ENCODE measurements around the gene FAM98A. TPM values are rescaled to one million over a fixed set of nuclear protein-coding genes. Genes with fewer than 3 reads are reported as not detected.

The FAM98A gene
- total RNA-seq (2014; rRNA removed): 41.2 and 52.7 TPM in 2 replicates
- 106 TPM for polyA plus RNA-seq (2012)

DNA sequence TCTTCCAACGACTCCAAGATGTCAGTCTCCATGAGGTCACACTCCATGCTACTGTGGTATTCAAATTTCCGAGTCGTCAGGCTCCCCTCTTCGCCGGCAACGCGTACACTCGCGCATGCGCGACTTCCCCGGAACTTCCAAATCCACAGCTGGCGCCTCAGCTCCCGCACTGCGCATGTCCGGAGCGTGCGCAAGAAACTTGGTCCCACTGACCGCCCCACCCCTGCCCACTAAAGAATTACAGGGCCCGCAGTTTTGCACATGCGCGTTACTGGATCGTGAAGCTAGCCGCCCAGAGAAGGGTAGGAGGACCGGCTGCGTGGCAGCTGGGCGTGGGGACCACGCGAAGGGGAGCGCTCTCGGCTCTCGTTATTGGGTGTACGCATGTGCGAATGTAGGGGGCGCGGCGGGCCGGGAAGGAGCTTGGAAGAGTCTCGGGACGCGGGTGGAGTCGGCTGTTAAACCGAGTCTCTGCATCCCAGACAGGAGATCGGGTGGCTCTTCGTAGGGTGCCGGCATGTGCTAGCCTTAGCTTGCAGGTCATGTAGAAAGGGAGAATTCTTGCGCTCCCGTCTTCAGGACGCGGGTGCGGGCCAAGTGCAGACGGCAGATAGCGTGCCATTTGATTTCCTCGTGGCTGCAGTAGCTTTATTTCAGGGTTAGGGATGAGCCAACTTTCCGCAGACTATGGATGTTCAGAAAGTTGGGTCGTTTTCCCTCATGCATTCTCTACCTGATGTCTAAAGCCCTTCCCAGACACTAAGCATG is at the start of gene FAM98A:
TSS of gene FAM98A (minus strand) at position 125 of the 768 bp plus-strand sequence. CDS start at position 47, 78 bp downstream.
- peak; percentile 99 for DNase-seq (ENCODE audit: low read depth)

DNA sequence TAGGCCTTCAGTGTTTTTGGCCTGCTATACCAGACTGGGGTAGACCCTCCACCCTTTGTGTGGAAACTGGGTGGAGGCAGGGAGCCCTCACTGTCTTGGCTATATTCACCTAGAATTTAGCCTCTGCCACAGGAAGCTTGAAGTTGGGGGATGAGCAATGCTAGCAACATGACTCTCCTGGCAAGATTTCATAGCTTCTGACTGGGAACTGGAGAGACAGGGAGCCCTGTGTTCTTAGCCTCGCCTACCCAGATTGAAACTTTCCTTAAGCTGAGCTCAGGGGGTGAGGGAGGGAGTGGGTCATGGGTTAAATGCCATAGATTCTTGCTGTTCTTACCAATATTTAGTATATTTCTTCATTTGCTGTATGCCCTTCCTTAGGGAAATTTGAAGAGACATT is 46.8 kb upstream of the FAM98A start:
- DNase-seq (ENCODE audit: low read depth): no peak

DNA sequence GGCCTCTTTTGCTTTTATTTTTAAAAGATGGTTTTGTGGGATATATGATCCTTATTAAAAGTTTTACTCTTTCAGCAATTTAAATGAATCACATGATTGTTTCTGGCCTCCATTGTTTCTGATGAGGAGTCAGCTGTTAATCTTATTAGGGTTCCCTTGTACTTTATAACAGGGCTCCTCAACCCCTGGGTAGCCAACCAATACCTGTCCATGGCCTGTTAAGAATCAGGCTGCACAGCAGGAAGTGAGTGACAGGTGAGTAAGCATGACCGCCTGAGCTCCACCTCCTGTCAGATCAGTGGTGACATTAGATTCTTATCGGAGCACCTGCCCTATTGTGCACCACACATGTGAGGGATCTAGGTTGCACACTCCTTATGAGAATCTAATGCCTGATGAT is 45.1 kb upstream of the FAM98A start:
- DNase-seq (ENCODE audit: low read depth): no peak

DNA sequence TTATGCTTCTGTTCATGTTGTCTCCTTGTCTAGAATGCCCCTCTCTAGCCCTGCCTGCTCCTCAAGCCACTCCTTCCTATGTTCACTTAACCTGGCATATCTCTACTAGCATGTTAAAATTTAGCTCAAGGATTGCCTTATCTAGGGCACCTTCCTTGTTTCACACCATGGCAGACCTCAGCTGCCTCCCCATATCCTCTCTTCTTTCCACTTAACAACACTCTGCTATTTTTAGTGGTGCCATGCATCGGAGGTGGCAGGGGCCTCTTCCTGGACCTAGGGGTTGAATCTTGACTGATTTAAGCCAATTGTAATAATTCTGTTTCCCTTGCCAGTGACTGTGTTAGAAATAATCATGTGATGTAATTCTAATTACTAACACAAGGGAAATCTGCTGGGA is 36.9 kb upstream of the FAM98A start:
- DNase-seq (ENCODE audit: low read depth): no peak

DNA sequence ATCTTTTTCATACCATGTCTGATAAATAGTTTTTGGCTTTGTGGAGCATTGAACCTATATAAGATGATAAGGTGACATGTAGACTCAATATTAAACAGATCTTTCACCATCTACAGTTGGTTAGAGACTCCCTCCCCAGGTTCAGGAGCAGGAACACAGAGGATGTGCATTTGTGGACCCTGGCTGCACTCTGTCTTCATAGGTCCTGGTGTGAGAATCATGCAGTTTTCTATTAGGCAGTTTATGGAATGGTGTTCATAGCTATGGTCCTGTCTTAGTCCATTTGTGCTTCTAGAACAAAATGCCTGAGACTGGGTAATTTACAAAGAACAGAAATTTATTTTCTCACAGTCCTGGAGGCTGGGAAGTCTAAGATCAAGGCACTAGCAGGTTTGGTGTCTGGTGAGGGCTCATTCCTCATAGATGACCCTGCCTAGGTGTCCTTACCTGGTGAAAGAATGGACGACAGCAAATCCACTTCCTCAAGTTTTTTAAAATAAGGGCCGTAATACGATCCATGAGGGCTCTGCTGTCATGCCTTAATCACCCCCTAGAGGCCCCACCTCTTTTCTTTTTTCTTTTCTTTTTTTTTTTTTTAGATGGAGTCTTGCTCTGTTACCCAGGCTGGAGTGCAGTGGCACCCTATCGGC is 35.3 kb upstream of the FAM98A start:
- DNase-seq (ENCODE audit: low read depth): no peak

DNA sequence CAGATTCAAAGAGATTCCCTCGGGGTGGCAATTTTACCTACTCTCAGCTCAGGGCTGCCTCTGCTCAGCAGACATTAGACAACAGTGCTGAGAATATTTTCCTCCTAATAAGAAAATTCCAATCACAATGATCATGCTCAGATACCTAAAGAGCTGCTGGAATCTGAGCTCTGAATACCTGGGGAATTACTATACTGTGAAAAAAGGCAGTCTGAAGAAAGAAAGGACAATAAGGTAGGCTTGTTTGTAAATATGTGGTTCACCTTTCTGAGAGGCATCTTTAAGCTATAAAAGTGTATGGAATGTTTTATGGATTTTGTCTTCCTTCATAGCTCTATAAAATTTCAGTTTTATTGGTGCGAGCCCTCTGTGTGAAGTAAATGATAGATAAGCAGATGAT is 34.2 kb upstream of the FAM98A start:
- DNase-seq (ENCODE audit: low read depth): no peak

DNA sequence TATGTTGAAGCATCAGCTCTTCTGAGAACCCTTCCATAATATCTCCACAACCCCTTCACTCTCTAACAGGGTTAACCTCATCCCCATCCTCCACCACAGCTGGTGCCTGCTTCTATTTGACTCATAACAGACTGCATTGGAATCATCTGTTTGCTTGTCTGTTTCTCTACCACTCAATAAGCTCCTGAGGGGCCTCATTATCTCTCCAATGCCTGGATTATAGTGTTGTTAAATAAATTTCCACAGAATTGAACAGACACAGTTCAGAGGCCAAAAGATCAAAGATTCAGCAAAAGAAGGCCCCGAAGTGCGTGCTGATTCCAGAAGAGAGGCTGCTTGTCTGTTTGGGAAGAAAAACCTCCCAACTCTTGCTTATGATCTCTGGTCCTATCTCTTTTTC is 33.7 kb upstream of the FAM98A start:
- peak; percentile 1 for DNase-seq (ENCODE audit: low read depth)

DNA sequence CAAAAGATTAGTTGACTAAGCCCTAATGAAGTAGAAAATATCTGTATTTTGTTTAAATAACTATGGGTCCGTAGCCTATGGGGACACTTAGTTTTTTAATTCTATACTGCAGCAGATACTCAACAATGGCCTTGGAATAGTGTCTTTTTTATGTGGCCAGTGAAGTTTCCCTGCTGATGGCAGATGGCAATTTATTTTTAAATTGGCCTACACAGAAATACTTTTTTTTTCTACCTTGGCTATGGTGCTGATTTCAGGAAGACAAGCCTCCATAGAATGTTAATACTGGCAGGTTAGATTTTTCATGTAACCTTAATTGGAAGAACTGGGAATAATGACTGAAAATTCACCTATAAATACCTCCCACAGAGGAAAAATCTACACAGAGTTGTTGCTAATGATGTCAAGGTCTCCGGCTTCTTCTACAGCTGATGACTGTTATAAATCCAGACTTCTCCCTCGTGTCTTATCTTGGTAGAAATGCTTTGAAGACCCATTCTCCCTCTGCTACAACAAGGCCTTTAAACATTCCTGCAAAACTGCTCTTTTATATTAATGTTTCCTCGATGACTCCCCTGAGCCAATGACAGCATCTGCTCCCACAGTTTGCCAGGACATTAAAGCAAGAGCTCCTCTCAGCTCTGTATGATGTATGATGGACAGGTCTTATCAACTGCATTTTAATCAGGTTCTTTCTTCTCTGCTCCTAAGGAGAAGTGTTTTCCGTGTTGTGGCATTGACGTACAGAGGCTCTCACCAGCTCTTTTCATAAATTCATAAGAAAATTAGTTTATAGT is 29.1 kb upstream of the FAM98A start:
- no peak for DNase-seq (ENCODE audit: low read depth)

DNA sequence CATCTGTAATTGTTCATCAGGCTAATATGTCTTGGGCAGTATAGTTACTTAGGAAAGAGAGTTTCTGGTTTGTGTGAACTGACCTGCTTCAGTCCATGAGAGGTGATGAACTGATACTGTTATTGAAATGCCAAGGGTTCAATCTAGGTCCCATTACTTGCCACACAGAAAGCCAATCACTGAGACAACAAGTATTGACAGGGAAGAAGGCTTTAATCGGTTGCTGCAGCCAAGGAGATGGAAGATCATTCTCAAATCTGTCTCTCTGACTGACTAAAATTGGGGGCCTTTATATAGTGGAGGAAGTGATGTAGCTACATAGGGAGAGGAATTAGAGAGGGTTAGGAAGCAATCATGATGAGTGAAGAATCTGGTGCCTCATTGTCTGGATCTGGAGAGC is 19.9 kb upstream of the FAM98A start:
- no peak for DNase-seq (ENCODE audit: low read depth)

DNA sequence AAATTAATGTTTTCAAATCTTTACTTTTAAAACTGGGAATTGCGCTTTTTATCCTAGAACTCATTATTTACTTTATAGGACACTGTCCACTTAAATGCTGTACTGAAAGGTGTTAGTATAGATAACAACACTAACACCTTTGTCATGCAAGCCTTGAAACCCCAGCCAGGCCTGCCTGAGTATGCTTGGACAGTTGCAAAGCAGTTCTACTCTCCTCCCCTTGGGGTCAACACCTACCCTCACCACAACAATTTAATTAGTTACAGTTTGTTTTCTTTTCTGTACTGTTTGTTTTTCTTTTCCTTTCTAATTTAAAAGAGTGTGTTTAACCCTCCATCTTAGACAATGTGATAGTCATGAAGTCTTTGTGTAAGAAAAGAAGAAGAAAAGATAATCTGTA is 18.9 kb upstream of the FAM98A start:
- no peak for DNase-seq (ENCODE audit: low read depth)

DNA sequence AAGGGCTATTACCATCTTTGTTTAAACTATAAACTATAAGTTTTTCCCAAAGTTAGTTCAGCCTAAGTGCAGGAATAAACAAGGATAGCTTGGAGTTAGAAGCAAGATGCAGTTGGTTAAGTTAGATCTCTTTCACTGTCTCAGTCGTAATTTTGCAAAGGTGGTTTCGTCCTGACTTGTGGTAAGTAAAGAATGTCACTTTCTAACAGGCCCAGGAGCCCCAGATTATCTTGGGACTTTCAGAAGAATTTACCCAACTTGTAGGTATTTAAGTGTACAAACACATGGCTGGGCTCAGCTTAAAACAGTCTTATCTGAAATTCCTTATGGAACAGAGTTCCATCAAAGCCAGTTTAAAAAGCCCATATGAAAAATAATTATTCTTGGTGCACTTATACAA is 18.3 kb upstream of the FAM98A start:
- DNase-seq (ENCODE audit: low read depth): no peak

DNA sequence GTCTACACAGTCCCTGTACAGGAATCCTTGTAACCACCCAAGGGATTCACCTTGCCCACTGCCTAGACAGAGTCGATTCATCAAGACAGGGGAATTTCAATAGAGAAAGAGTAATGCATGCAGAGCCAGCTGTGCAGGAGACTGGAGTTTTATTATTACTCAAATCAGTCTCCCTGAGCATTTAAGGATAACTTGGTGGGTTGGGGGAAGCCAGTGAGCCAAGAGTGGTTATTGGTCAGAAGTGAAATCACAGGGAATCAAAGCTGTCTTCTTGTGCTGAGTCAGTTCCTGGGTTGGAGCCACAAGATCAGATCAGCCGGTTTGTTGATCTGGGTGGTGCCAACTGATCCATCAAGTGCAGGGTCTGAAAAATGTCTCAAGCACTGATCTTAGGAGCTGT is 17.8 kb upstream of the FAM98A start:
- DNase-seq (ENCODE audit: low read depth): no peak

DNA sequence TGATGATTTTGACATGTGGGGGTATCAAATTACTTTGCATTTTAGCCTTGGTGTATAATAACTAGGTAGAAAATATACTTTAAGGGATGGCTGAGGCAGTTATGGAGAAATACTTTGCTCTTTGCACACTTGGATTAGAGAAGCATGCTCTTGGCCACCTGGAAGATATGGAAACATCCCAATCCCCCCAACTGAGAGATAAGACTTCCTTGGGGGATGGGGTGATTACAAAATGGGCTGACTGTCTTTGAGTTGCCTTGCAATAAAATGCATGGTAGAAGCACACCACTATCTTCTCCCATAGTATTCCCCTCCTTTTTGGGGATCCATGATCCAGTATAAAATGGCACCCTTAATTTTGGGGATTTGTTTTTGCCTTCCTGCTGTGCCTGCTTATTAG is 15.1 kb upstream of the FAM98A start:
- no peak for DNase-seq (ENCODE audit: low read depth)

DNA sequence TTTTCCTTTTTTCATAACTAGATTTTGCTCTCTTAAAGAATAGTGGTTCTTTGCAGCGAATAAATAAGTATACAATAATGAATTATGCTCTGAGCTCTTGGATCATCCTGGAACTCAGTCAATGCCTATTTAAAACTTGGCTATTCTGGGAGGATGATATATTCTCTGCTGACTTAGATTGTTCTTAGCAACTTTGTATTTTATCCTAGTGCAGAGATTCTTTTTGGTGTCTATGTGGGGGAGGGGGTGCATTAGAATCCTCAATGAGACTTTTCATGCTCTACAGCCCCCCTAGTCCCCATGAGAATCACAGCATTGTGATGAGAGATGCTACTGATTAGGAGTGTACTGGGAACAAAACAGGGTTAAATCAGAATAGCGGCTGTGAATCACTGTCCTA is 8.8 kb upstream of the FAM98A start:
- no peak for DNase-seq (ENCODE audit: low read depth)

DNA sequence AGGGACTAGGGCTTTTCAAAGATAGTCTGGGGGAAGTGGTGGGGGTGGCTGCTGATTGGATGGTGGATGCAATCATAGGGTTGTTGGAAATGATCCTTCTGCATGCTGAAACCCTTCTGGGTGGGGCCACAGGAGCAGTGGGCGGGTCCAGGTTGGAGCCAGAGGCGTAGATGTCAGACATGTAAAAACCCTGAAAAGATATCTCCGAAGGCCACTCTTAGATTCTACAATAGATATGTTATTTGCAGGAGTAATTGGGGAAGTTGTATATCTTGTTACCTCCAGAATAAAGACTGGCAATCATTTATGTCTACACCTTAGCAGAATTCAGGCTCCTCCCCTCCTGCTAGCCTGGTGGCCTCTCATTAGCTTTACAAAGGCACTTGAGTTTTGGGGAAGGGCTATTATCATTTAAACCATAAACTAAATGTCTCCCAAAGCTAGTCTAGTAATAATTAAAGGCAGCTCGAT is 8.2 kb upstream of the FAM98A start:
- DNase-seq (ENCODE audit: low read depth): no peak

DNA sequence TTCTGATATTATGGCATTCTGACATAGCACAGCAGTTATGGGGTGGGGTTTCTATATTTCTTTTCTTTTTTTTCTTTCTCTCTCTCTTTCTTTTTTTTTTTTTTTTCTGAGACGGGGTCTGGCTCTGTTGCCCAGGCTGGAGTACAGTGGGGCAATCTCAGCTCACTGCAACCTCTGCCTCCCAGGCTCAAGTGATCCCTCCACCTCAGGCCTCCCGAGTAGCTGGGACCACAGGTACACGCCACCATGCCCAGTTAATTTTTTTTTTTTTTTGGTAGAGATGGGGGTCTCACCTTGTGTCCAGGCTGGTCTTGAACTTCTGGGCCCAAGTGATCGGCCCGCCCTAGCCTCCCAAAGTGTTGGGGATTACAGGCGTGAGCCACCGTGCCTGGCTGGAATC is 7.5 kb upstream of the FAM98A start:
- no peak for DNase-seq (ENCODE audit: low read depth)

DNA sequence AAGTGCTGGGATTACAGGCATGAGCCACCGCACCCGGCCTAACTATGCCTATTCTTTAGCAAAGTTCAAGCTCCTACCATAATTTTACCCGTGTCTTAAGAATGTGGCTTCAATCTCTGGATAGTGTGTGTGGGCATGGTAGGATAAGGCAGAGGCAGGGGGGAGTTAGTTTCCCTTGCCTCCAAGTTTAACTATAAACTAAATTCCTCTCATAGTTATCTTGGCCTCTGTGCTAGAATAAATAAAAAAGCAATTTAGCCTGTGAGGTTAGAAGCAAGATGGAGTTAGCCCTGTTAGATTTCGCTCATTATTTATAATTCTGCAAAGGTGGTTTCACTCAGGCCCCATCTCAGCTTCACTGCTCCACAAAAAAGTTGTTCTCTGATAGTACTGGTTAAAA is 7.0 kb upstream of the FAM98A start:
- no peak for DNase-seq (ENCODE audit: low read depth)

DNA sequence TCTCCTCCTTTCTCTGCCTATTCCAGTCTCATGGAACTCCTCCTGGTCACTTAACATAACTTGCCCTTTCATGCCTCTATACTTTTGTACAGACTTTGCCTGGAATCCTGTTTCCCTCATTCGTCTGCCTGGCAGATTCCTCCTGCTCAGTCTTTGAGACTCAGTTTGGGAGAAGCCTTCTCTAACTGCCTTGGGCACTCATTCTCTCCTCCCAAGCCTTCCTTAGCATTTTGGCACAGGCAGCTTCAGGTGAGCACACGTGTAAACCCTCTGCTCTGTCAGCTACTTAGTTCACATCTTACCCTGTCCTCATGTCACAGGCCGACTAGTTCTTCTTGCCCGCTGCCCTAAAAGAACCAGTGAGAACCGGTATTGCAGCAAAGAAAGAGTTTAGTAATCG is 6.0 kb upstream of the FAM98A start:
- DNase-seq (ENCODE audit: low read depth): no peak

DNA sequence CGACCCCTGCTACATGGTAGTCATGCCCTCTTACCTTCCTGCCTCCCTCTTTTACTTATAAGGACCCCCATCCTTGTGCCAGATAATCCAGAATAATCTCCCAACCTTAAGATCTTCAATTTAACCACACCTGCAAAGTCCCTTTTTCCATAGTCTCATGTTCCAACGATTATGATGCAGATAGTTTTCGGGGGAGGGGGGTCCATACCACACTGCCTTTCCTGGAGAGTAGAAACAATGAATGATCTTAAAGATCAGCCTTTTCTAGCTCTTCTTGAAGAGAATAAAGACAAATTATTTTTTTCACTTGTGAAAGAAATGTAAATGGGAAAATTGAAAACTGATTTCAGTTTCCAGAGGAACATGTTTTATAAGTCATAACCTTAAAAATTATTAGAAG is 4.3 kb upstream of the FAM98A start:
- no peak for DNase-seq (ENCODE audit: low read depth)

DNA sequence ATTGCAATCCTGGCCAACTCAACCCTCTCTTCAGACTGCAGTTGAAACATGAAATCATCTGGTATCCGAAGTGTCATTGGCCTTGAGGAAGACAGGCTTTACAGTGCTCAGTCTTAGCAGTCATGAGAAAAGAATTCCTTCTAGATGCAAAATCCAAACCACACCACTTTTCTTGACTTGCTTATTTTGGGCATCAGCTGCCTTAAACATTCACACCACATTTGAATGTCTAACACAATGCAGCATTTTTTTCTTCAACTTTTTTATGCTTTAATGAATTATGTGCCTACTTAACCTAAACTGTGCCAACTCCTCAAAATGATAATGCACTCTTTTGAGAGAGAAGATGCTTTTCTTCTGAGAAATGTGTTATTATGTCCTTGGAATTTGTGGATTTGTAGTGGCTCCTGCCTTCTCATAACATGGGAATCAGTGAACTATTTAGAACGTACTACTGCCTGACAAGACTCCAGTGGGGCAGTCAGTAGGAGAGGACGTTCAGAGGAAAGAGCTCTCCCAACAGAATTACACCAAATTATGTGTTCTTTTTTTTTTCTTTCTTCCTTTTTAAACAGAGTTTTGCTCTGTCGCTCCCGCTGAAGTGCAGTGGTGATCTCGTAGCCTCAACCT is 3.2 kb upstream of the FAM98A start:
- peak; percentile 12 for DNase-seq (ENCODE audit: low read depth)

DNA sequence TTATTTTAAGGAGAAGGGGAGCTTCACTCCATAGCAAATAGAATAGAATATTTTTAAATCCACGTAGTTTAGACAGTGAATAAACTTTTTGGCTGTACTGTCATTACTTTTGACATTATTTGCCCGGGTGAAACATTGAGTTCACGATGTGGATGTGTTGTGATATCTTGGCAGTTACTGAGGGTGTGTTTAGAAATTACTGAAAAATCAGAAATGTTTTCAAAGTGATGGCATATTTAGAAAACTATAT is 769 bp upstream of the FAM98A start:
- no peak for DNase-seq (ENCODE audit: low read depth)

DNA sequence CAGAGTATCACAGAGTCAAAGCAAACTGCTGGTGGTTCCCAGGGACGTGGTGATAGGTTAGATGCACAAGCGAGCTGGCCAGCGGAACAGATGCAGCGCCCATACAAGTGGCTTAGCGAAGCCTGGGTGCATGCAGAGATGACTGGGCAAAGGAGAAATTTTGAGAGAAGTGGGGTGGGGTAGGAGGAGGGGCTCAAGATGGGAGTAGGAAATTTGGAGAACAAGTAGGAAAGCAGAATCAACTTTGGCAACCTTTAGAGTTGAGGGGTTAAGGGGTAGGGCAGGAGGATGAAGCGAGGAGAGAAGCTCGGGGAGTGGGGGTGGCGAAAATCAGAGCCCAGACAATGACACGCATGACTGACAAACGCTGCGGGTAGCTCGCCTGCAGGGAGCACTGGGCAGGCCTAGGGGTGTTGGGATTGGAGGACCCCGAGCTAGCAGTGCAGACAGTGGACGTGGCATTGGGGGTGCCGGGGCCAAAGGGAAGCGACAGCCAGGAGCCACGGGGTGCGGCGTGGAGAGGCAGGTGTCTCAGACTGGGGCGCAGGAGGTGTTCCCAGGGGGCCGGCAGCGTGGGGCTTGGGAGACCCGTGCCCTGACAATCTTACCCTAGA is 431 bp downstream of the FAM98A start:
- DNase-seq (ENCODE audit: low read depth): peak; percentile 50
